ENCODE data around the gene PLA2G4A.
"Not testable (repeated sequence)": the region's sequence is repeated elsewhere in the genome, so short reads cannot be mapped to it uniquely, and the experiment has no call there.

PLA2G4A gene

GRCh38 chr1:186875896-186876835 lies 47.4 kb downstream of the PLA2G4A start:
- no peak for DNase-seq

- no peak for DNase-seq
Measured at GRCh38 chr1:186878356-186878755, 49.6 kb downstream of the PLA2G4A start.

- no peak for DNase-seq
Measured at GRCh38 chr1:186880982-186881381, 52.2 kb downstream of the PLA2G4A start.

GRCh38 chr1:186882372-186883134 lies 53.8 kb downstream of the PLA2G4A start:
- DNase-seq = no peak

GRCh38 chr1:186884251-186884650 lies 55.5 kb downstream of the PLA2G4A start:
- DNase-seq = no peak

GRCh38 chr1:186887203-186887602 lies 58.5 kb downstream of the PLA2G4A start:
- DNase-seq = no peak

- DNase-seq = no peak
Measured at GRCh38 chr1:186888367-186888766, 59.6 kb downstream of the PLA2G4A start.

GRCh38 chr1:186892936-186893335 lies 64.2 kb downstream of the PLA2G4A start:
- no peak for DNase-seq

GRCh38 chr1:186894415-186894814 lies 65.7 kb downstream of the PLA2G4A start:
- no peak for DNase-seq

- no peak for DNase-seq
Measured at GRCh38 chr1:186896211-186896610, 67.5 kb downstream of the PLA2G4A start.

GRCh38 chr1:186897008-186897407 lies 68.3 kb downstream of the PLA2G4A start:
- DNase-seq = no peak

- DNase-seq = no peak
Measured at GRCh38 chr1:186899577-186899976, 70.8 kb downstream of the PLA2G4A start.

- DNase-seq = no peak
Measured at GRCh38 chr1:186899977-186900376, 71.2 kb downstream of the PLA2G4A start.

GRCh38 chr1:186900539-186901237 lies 71.9 kb downstream of the PLA2G4A start:
- DNase-seq = no peak

- DNase-seq = no peak
Measured at GRCh38 chr1:186901631-186902030, 72.9 kb downstream of the PLA2G4A start.

- no peak for DNase-seq
Measured at GRCh38 chr1:186903374-186904136, 74.8 kb downstream of the PLA2G4A start.

GRCh38 chr1:186904361-186904760 lies 75.6 kb downstream of the PLA2G4A start:
- no peak for DNase-seq

GRCh38 chr1:186905561-186905960 lies 76.8 kb downstream of the PLA2G4A start:
- DNase-seq = no peak

- DNase-seq = no peak
Measured at GRCh38 chr1:186915555-186915954, 86.8 kb downstream of the PLA2G4A start.

- not testable (repeated sequence) for DNase-seq
Measured at GRCh38 chr1:186917106-186917786, 88.5 kb downstream of the PLA2G4A start.

GRCh38 chr1:186921386-186921785 lies 92.6 kb downstream of the PLA2G4A start:
- DNase-seq = not testable (repeated sequence)

- DNase-seq = not testable (repeated sequence)
Measured at GRCh38 chr1:186922814-186923213, 94.1 kb downstream of the PLA2G4A start.

All from activated gamma-delta T cell (primary cell).